ENCODE measurements around the gene FER.

The FER gene

GRCh38 chr5:108720391-108720790 lies 27.3 kb upstream of the FER start:
- no peak overlapping the region for H3K4me3 ChIP-seq (ENCODE audit: low read depth, low read length)
- H3K4me1 ChIP-seq (ENCODE audit: control insufficient read depth, insufficient read depth, low read length): no peaks in the 10 kb centered on the region
- H3K27ac ChIP-seq (ENCODE audit: extremely low read depth, low read depth, low read length): no peak overlapping the region
- POLR2A ChIA-PET: no interaction called here
- CTCF ChIA-PET: no interaction called here
- no peaks in the 10 kb centered on the region for H3K36me3 ChIP-seq (ENCODE audit: control insufficient read depth in 2 of 2, insufficient read depth in 1 of 2, low read length in 2 of 2)
- no peaks in the 10 kb centered on the region for H3K9me3 ChIP-seq (ENCODE audit: control insufficient read depth, insufficient read depth, low read depth, low read length)
- TF ChIP-seq ZNF560 (tag by site-specific recombination; IDR thresholded peaks at IDR 0.05; ENCODE audit: borderline replicate concordance) (no peak), ZNF335 (tag by site-specific recombination; conservative IDR thresholded peaks at IDR 0.05) (no peak), ZNF16 (tag by site-specific recombination; IDR thresholded peaks at IDR 0.05; ENCODE audit: low read depth) (no peak), ZNF555 (tag by site-specific recombination; conservative IDR thresholded peaks at IDR 0.05) (no peak), ELK4 (IDR thresholded peaks at IDR 0.05; ENCODE audit: borderline replicate concordance, low read depth, low read length) (no peak), ZNF112 (tag by site-specific recombination; IDR thresholded peaks at IDR 0.05) (no peak), ZNF214 (tag by site-specific recombination; IDR thresholded peaks at IDR 0.05; ENCODE audit: borderline replicate concordance) (no peak), ZFP3 (tag by site-specific recombination; IDR thresholded peaks at IDR 0.05; ENCODE audit: low read depth) (no peak), TCF7L2 (IDR thresholded peaks at IDR 0.05; ENCODE audit: borderline replicate concordance, low read depth, low read length) (no peak), PRDM2 (tag by site-specific recombination; IDR thresholded peaks at IDR 0.05; ENCODE audit: borderline replicate concordance) (no peak), ZNF221 (tag by site-specific recombination; IDR thresholded peaks at IDR 0.05; ENCODE audit: borderline replicate concordance) (no peak), ZBTB11 (tag by site-specific recombination; conservative IDR thresholded peaks at IDR 0.05; ENCODE audit: low read depth) (no peak), ZBTB21 (tag by site-specific recombination; IDR thresholded peaks at IDR 0.05) (no peak)
- TF ChIP-seq, protein P1, sequence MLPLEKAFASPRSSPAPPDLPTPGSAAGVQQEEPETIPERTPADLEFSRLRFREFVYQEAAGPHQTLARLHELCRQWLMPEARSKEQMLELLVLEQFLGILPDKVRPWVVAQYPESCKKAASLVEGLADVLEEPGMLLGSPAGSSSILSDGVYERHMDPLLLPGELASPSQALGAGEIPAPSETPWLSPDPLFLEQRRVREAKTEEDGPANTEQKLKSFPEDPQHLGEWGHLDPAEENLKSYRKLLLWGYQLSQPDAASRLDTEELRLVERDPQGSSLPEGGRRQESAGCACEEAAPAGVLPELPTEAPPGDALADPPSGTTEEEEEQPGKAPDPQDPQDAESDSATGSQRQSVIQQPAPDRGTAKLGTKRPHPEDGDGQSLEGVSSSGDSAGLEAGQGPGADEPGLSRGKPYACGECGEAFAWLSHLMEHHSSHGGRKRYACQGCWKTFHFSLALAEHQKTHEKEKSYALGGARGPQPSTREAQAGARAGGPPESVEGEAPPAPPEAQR (tag by site-specific recombination; IDR thresholded peaks at IDR 0.05): no peak
- TF ChIP-seq, protein P2, sequence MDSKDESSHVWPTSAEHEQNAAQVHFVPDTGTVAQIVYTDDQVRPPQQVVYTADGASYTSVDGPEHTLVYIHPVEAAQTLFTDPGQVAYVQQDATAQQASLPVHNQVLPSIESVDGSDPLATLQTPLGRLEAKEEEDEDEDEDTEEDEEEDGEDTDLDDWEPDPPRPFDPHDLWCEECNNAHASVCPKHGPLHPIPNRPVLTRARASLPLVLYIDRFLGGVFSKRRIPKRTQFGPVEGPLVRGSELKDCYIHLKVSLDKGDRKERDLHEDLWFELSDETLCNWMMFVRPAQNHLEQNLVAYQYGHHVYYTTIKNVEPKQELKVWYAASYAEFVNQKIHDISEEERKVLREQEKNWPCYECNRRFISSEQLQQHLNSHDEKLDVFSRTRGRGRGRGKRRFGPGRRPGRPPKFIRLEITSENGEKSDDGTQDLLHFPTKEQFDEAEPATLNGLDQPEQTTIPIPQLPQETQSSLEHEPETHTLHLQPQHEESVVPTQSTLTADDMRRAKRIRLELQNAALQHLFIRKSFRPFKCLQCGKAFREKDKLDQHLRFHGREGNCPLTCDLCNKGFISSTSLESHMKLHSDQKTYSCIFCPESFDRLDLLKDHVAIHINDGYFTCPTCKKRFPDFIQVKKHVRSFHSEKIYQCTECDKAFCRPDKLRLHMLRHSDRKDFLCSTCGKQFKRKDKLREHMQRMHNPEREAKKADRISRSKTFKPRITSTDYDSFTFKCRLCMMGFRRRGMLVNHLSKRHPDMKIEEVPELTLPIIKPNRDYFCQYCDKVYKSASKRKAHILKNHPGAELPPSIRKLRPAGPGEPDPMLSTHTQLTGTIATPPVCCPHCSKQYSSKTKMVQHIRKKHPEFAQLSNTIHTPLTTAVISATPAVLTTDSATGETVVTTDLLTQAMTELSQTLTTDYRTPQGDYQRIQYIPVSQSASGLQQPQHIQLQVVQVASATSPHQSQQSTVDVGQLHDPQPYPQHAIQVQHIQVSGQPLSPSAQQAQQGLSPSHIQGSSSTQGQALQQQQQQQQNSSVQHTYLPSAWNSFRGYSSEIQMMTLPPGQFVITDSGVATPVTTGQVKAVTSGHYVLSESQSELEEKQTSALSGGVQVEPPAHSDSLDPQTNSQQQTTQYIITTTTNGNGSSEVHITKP (tag by site-specific recombination; IDR thresholded peaks at IDR 0.05): no peak
- TF ChIP-seq, protein P3, sequence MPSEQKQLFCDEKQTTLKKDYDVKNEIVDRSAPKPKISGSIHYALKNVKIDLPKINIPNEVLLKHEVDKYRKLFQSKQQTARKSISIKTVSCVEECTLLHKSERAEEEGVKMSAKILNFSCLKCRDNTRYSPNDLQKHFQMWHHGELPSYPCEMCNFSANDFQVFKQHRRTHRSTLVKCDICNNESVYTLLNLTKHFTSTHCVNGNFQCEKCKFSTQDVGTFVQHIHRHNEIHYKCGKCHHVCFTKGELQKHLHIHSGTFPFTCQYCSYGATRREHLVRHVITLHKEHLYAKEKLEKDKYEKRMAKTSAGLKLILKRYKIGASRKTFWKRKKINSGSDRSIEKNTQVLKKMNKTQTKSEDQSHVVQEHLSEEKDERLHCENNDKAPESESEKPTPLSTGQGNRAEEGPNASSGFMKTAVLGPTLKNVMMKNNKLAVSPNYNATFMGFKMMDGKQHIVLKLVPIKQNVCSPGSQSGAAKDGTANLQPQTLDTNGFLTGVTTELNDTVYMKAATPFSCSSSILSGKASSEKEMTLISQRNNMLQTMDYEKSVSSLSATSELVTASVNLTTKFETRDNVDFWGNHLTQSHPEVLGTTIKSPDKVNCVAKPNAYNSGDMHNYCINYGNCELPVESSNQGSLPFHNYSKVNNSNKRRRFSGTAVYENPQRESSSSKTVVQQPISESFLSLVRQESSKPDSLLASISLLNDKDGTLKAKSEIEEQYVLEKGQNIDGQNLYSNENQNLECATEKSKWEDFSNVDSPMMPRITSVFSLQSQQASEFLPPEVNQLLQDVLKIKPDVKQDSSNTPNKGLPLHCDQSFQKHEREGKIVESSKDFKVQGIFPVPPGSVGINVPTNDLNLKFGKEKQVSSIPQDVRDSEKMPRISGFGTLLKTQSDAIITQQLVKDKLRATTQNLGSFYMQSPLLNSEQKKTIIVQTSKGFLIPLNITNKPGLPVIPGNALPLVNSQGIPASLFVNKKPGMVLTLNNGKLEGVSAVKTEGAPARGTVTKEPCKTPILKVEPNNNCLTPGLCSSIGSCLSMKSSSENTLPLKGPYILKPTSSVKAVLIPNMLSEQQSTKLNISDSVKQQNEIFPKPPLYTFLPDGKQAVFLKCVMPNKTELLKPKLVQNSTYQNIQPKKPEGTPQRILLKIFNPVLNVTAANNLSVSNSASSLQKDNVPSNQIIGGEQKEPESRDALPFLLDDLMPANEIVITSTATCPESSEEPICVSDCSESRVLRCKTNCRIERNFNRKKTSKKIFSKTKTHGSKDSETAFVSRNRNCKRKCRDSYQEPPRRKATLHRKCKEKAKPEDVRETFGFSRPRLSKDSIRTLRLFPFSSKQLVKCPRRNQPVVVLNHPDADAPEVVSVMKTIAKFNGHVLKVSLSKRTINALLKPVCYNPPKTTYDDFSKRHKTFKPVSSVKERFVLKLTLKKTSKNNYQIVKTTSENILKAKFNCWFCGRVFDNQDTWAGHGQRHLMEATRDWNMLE (tag by site-specific recombination; conservative IDR thresholded peaks at IDR 0.05; ENCODE audit: low read depth): no peak
